Middle frontal gyrus (tissue), 1 donor: ENCODE data around the gene LAMC1.

Experiments
- DNase-seq: peaks from one replicate; pipeline ENCODE4 v3.0.0-alpha.2; 2015; ENCODE audit warnings: low spot score; ENCODE audit errors: extremely low spot score

Gene LAMC1

DNA sequence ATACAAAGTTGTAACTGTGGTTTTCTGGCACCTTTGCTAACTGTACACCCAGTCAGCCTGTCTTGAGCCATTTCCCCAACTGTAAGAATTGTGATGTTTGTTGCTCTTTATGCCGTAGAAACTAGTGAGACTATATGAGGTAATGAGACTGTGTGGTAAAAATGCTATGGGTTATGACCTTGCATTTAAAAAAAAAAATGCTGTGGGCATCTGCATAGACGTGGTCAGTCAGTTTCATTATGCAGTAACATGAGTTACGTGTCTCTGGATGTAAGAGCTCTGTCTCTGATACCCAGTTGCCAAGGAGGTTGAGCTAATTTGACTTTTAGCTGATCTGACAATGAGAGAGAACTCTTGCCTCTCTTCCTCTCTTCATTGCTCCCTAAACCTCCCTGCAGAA is 82.2 kb downstream of the LAMC1 start:
- no peak for DNase-seq

DNA sequence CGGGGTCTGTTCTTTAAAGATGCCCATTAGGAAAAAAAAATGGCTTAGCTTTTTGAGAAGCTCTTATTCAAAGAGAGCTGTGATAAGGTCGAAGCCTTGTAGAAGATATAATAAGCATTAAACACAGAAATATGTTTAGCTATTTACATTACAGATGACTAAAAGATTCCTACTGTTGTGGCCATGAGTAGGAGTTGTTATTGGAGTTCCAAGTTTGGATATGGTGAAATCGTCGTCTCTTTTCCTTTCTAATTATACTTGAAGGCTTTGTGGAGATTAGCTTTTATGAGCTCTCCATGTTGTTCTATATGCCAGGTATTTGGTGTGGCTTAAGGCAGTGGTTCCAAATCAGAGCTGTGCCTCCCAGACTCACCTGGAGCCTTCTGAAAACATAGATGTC is 82.9 kb downstream of the LAMC1 start:
- no peak for DNase-seq

DNA sequence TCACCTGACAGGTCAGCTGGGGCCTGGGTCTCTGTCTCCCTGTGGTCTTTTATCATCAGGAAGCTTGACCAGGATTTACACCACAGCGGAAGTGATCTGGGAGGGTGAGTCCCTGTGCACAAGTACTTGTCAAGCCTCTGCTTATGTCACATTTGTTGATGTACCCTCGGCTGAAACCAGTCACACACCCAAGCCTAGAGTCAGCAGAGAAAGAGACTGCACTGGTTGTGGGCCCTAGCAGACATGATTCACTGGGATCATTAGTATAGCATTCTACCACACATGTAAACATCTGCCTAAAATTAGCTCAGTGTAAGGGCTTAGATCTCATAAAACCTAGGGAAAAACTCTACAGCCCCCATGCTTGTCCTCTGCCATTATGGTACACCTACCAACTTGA is 83.5 kb downstream of the LAMC1 start:
- DNase-seq, result no peak

DNA sequence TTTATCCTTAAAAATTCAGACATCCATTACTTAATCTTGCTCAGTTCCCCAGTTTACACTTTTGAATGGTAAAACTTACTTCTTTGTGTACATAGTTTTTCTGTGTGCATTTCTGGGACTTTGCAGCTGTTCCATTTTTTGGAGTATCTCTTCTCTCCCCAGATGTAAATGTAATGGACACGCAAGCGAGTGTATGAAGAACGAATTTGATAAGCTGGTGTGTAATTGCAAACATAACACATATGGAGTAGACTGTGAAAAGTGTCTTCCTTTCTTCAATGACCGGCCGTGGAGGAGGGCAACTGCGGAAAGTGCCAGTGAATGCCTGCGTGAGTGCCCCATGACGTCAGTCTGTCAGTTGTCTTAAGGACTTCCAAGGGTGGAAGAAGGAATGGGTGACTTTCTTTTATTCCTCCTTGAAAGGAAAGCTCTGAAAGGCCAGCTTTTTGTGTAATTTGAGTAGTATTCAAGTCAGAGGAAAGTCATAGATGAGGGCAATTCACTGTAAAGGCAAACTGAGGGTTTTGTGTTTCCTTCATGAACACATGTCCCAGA is 87.2 kb downstream of the LAMC1 start:
- DNase-seq, result no peak

DNA sequence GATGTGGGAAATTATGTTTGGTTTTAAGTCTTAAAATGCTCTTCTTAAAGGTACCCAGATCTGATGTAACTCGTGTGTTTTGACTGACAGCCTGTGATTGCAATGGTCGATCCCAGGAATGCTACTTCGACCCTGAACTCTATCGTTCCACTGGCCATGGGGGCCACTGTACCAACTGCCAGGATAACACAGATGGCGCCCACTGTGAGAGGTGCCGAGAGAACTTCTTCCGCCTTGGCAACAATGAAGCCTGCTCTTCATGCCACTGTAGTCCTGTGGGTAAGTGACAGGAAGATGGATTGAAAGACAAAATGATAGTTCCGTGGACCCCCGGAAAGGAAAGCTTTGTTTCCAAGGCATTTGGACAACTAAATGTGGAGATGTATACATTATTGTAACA is 91.2 kb downstream of the LAMC1 start:
- DNase-seq, result no peak

DNA sequence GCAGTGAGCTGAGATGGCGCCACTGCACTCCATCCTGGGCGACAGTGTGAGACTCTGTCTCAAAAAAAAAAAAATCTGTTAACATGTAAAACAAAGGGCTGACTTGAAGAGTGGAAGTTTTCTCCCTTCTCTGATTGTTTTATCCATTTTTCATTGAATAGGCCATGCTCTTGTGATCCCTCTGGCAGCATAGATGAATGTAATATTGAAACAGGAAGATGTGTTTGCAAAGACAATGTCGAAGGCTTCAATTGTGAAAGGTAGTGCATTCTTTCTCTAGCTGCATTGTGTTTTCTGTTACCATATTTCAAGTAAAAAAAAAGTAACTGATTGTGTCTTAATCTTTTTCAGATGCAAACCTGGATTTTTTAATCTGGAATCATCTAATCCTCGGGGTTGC is 93.2 kb downstream of the LAMC1 start:
- DNase-seq, result no peak

DNA sequence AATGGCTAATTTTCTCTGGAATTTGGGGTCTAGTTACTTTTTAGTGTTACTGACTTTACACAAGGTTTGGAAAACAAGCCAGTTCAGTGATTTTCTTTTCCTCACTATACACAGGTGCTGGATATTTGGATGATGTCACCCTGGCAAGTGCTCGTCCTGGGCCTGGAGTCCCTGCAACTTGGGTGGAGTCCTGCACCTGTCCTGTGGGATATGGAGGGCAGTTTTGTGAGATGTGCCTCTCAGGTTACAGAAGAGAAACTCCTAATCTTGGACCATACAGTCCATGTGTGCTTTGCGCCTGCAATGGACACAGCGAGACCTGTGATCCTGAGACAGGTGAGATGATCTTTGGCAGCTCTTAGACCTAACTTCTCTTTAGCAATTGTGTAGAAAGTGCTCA is 98.4 kb downstream of the LAMC1 start:
- no peak for DNase-seq

DNA sequence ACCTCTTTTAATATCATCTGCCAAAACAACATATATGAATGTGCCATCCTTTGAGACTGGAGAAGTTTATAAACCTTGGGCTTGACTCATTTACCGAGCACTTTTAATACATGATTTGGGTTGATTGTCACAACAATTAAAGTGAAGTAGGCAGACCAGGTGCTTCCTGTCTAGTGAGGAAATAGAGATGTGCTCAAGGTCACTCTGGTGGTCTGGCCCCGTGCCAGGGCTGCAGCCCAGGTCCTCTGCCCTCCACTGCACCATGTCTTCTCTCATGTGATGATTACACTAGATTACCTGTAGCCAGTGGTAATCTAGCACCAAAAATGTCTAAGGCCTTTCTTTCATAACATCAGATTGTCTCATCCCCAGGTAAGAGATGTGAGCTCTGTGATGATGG is 101.0 kb downstream of the LAMC1 start:
- no peak for DNase-seq

DNA sequence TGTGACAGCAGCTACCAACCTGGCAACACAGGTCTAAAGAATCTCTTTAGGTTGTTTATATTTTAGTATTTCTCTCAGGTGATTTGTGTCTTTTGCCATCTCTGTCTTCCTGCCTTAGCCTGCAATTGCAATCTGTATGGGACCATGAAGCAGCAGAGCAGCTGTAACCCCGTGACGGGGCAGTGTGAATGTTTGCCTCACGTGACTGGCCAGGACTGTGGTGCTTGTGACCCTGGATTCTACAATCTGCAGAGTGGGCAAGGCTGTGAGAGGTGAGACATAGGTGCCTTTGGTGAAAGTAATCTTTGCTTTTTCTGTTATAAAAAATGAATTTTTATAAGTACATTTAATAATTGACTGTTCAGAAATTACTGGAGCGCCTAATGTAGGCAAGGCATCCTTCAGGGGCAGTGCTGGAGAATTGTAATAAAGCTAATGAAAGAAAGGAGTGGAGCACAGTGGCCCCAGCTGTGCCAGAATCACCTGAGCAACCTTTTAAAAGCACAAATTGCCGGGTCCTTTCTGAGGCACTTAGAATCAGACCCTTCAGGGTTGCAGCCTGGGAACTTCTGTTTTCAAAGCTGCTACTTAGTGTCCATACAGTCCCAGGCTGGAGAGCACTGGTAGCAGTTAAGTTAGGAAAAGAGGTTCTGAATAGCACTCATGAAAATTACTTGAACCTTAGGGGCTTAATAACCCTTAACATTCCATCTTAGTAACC is 102.2 kb downstream of the LAMC1 start:
- DNase-seq, result no peak

DNA sequence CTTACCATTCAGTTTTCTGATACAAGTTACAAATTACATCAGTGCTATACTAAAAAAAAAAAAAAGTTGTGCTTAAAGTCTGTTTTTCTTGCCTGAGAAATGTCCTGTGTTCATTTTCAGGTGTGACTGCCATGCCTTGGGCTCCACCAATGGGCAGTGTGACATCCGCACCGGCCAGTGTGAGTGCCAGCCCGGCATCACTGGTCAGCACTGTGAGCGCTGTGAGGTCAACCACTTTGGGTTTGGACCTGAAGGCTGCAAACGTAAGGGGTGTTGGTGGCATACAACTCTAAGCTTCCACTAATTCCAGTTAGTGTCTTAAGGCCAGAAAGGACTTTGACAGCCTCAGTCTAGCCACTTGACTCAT is 102.8 kb downstream of the LAMC1 start:
- DNase-seq, result no peak

DNA sequence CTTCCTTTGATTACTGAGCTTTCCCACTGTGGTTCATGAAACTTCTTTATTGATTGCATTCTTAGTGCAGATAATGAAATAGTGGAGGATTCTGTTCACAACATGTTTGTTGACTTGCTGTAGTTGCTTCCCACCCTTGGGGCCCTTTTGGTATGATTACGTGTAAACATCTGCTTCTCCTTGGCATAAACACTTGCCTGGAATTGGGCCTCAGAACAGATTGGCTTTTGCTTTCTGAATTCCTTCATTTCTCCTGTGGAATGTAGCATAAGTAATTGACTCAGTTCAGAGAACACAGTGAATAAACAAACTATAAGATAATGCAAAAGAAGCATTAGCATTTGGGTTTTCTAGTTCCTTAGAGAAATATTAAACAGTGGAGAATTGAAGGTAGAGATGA is 103.3 kb downstream of the LAMC1 start:
- DNase-seq, result no peak

DNA sequence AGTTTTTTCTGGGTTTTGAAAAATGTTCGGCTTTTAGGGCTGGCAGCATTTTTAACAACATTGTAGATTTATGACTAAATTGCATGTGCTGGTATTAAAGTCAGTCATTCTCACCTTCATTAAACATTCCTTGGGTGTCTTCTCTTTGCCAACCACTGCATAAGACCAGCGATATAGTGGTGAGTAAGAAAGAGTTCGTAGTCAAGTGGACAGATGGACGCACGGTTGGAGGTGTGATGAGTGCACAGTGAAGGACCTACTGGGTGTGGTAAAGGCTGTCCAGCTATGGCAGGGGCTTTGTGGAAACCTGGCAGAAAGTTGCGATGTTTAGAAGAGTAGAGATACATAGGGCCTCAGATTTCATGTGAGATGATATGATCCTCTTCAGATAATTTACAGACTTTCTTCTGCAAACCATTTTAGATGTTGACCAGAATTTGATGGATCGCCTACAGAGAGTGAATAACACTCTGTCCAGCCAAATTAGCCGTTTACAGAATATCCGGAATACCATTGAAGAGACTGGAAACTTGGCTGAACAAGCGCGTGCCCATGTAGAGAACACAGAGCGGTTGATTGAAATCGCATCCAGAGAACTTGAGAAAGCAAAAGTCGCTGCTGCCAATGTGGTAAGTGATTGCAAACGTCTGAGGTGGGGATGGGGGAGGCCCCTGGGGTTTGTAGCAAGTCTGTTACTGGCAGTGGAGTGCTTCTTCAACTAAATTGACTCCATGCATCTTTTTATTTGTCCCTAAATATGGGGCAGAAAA is 106.9 kb downstream of the LAMC1 start:
- no peak for DNase-seq

DNA sequence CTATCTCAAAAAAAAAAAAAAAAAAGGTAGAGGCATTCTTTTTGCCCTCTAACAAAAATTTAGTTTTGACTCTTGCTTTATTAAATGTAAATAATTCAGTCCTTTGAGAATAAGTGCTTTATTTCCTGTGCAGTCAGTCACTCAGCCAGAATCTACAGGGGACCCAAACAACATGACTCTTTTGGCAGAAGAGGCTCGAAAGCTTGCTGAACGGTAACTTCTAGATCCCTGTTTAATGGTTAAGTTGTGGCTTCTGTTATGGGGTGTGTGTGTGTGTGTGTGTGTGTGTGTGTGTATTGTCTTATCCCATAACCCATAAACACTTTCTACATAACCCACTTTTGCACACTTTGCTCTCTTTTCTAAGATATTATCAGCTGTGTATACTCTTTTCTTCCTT is 107.9 kb downstream of the LAMC1 start:
- DNase-seq, result no peak

DNA sequence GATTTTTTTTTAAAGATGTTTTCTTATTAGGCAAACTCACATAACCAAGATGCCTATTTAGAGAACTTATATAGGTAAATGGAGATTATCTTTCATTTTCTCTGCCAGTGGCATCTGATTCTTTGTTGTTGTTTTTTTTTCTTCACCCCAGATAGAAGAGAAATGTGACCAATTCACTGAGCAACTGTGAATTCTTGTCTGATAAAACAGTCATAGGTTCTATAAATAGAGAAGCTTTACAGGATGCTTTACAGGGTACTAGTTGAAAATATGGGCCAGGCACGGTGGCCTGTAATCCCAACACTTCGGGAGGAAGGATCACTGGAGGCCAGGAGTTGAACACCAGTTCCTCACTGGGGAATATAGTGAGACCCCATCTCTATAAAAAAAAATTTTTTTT is 112.1 kb downstream of the LAMC1 start:
- DNase-seq, result no peak

DNA sequence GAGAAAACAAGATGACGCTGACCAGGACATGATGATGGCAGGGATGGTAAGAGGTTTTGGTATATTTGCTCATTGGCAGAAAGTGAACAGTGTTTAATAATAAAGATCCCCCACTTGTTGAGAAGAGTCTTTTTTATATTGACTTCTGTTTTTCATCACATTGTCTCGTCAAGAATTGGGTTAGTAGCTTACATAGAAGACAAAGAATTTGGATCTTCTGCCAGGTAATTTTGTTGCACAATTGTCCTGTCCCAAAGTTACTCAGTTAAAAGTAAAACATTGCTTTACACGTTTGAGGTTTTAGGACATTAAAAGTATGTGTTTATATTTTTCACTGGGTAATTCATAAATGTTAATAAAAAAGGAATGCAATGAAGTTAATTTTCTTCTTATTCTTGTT is 114.6 kb downstream of the LAMC1 start:
- no peak for DNase-seq

DNA sequence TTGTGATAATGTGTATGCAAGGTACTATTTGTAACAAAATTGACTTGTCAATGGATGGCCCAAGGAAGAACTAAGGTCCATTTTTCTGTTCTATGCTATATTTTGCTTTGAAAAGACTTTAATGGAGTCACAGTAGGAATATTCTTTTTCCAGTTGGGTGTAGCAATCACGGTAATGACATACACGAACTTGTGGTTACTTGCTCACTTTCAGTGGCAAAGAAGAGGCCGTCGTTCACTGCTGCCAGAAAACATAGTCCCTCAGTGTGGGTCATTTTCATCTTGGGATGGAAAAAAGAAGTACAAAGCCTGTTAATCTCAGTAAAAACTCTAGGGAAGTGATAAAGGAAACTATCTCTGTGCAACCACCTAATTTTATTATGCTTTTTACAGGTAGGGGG is 115.1 kb downstream of the LAMC1 start:
- DNase-seq, result no peak

DNA sequence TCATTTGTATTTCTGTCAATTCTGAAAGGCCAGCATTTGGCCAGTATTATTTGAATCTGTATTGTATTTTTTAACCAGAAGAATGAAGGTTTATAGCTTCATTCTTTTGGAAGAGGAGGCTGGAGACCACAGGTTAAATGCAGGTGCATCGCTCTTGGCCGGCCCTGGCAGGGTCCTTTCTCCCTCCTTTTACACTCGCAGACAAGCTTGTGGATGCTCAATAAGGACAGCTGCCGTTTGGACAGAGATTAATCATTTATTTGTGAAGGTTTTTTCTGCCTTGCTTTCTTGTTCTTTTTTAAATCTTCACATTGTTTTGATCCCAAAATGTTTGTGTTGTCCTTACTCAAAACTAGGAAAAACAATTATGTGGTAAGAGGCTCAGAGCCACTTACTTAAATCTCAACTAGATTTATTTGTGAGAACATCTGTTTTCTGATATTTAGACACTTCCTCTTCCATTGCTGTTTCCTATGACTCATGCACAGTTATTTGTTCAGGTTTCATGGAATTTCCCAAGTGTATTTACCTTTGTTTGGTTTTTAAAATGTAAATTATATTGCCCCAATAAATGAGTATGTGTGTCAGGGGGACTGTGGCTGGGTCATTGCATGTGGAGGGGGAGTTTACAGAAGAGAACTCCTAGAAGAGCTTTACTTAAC is 116.2 kb downstream of the LAMC1 start:
- no peak for DNase-seq

DNA sequence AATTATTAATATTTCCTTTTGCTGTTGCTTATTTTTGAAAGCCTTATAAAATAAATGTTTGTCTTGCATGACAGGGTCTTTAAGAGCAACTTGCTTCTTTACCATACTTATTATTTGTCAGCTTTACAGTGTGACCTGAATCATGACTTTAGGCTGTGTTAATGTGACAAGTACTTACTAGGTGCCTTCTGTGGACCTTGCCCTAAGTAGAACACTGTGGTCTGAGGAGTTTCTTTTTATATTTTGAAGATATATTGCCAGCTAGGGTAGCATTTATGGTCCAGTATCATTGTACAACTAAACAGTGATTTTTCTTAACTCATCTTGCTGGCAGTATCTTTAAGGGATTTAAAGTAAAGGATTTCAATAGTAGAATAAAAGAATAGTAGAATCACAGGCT is 117.4 kb downstream of the LAMC1 start:
- no peak for DNase-seq

DNA sequence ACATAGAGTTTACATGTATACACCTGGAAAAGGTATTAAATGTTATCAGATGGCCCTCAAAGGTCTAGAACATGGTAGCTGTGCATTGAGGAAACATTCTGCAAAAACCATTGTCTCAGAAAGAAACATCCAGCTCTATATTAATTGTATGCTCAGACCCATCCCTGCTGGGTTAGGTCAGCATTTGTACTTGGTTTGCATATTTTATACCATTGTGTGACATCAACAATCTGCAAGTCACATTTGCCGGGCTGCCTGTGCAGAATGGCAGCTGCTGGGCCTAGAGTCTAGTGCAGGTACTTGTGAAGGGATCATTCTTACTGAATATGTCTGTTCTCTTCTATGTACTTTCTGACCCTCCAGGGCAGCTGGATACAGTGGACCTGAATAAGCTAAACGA is 119.0 kb downstream of the LAMC1 start:
- DNase-seq, result no peak

DNA sequence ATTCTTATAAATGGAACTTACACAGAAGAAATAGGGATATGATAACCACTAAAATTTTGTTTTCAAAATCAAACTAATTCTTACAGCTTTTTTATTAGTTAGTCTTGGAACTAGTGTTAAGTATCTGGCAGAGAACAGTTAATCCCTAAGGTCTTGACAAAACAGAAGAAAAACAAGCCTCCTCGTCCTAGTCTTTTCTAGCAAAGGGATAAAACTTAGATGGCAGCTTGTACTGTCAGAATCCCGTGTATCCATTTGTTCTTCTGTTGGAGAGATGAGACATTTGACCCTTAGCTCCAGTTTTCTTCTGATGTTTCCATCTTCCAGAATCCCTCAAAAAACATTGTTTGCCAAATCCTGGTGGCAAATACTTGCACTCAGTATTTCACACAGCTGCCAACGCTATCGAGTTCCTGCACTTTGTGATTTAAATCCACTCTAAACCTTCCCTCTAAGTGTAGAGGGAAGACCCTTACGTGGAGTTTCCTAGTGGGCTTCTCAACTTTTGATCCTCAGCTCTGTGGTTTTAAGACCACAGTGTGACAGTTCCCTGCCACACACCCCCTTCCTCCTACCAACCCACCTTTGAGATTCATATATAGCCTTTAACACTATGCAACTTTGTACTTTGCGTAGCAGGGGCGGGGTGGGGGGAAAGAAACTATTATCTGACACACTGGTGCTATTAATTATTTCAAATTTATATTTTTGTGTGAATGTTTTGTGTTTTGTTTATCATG is 120.5 kb downstream of the LAMC1 start:
- no peak for DNase-seq

DNA sequence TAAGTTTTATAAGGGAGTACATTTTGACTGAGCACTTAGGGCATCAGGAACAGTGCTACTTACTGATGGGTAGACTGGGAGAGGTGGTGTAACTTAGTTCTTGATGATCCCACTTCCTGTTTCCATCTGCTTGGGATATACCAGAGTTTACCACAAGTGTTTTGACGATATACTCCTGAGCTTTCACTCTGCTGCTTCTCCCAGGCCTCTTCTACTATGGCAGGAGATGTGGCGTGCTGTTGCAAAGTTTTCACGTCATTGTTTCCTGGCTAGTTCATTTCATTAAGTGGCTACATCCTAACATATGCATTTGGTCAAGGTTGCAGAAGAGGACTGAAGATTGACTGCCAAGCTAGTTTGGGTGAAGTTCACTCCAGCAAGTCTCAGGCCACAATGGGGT is 121.5 kb downstream of the LAMC1 start:
- no peak for DNase-seq

DNA sequence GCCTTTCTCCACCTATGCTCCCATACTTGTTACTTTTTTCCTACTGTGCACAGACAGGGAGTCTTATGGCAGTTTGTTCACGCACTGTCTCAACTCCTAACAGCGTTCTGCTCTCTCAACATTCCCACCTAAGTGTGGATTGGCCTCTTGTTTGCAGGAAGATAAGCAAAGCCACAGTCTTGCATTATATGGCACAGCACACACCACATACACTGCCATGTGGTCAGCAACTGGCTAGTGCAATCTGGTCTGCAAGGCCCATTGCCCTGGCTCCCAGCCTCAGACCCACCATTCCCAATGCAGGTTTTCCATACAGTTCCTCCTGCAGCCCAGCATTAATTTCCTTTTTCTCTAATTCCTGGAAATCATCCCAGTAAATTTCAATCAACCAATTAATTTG is 124.5 kb downstream of the LAMC1 start:
- no peak for DNase-seq
